NB4 (cell line): Measurements from ENCODE around the gene HSPB8.
"Not testable (repeated sequence)": the region's sequence is repeated elsewhere in the genome, so short reads cannot be mapped to it uniquely, and the experiment has no call there.

ENCODE experiments used
- CTCF ChIP-seq: IDR thresholded peaks from one replicate; pipeline ENCODE4 v1.5.1; 2012; ENCODE audit warnings: low read depth, low read length
- MAX ChIP-seq: IDR thresholded peaks from 2 replicates; pipeline ENCODE4 v1.6.1; 2011; ENCODE audit warnings: low read depth, low read length
- MYC ChIP-seq: IDR thresholded peaks from 2 replicates; pipeline ENCODE4 v1.6.1; 2011; ENCODE audit warnings: low read depth, low read length
- POLR2A ChIP-seq: IDR thresholded peaks from 2 replicates; pipeline ENCODE4 v1.6.1; 2011; ENCODE audit warnings: mild to moderate bottlenecking; ENCODE audit not compliant: insufficient read length; ENCODE audit errors: extremely low read depth

GRCh38 chr12:119218875-119219274 is 40.1 kb downstream of the HSPB8 start:
- TF ChIP-seq CTCF, MYC, MAX, POLR2A: not testable (repeated sequence)
